Measurements from ENCODE around the gene UBE3B. TPM values are rescaled to one million over a fixed set of nuclear protein-coding genes. Genes with fewer than 3 reads are reported as not detected.

The UBE3B gene
- total RNA-seq, 1 experiment from 2014 or later: 48.6 TPM

GRCh38 chr12:109492371-109492770 lies 14.9 kb downstream of the UBE3B start:
- TF ChIP-seq CTCF (IDR thresholded peaks at IDR 0.05; ENCODE audit: unreplicated experiment): no peak
- intact Hi-C loops (cut with micrococcal nuclease; ENCODE audit: unreplicated experiment): no loop called here

GRCh38 chr12:109493090-109493489 lies 15.7 kb downstream of the UBE3B start:
- CTCF ChIA-PET: interaction anchor here (1.3 kb wide), 1 partner anchor 16 kb away, joined by 4 read pairs; the partner anchor contains the start of genes KCTD10 and UBE3B
- intact Hi-C loops (cut with micrococcal nuclease; ENCODE audit: unreplicated experiment): no loop called here
- no peak for TF ChIP-seq CTCF (IDR thresholded peaks at IDR 0.05; ENCODE audit: unreplicated experiment)
- no peak overlapping the region for H3K27ac Mint-ChIP-seq (ENCODE audit: unreplicated experiment)
- H3K4me3 Mint-ChIP-seq (ENCODE audit: low read depth, unreplicated experiment): no peak overlapping the region
- no peaks in the 10 kb centered on the region for H3K4me1 Mint-ChIP-seq (ENCODE audit: low read depth, unreplicated experiment)
- BruUV-seq (replicated peaks): no TSS peak
- no peaks in the 10 kb centered on the region for H3K9me3 Mint-ChIP-seq (ENCODE audit: low read depth, unreplicated experiment)
- DNase-seq: no peak
- H3K36me3 Mint-ChIP-seq (ENCODE audit: insufficient read depth, unreplicated experiment): no peaks in the 10 kb centered on the region
- no peaks in the 10 kb centered on the region for H3K27me3 Mint-ChIP-seq (ENCODE audit: unreplicated experiment)

More at GRCh38 chr12:109492371-109492770, 14.9 kb downstream of the UBE3B start:
- Mint-ChIP-seq H3K9me3 (ENCODE audit: low read depth, unreplicated experiment) (no peaks in the 10 kb centered on the region), H3K4me3 (ENCODE audit: low read depth, unreplicated experiment) (no peak overlapping the region), H3K4me1 (ENCODE audit: low read depth, unreplicated experiment) (no peaks in the 10 kb centered on the region), H3K27ac (ENCODE audit: unreplicated experiment) (no peak overlapping the region), H3K27me3 (ENCODE audit: unreplicated experiment) (no peaks in the 10 kb centered on the region), H3K36me3 (ENCODE audit: insufficient read depth, unreplicated experiment) (no peaks in the 10 kb centered on the region)
- BruUV-seq (replicated peaks): no TSS peak
- CTCF ChIA-PET: no interaction called here
- no peak for DNase-seq

GRCh38 chr12:109493938-109494337 lies 16.5 kb downstream of the UBE3B start:
- H3K27ac Mint-ChIP-seq (ENCODE audit: unreplicated experiment): no peak overlapping the region
- H3K36me3 Mint-ChIP-seq (ENCODE audit: insufficient read depth, unreplicated experiment): no peaks in the 10 kb centered on the region
- no peak overlapping the region for H3K4me3 Mint-ChIP-seq (ENCODE audit: low read depth, unreplicated experiment)
- DNase-seq: no peak
- BruUV-seq (replicated peaks): no TSS peak
- no peak for TF ChIP-seq CTCF (IDR thresholded peaks at IDR 0.05; ENCODE audit: unreplicated experiment)
- no peaks in the 10 kb centered on the region for H3K4me1 Mint-ChIP-seq (ENCODE audit: low read depth, unreplicated experiment)
- CTCF ChIA-PET: interaction anchor here (0.6 to 1.7 kb wide), 3 partner anchors 17 to 66 kb away, joined by 3 to 7 read pairs (median 4); partner anchors contain the start of genes KCTD10 and UBE3B
- H3K9me3 Mint-ChIP-seq (ENCODE audit: low read depth, unreplicated experiment): no peaks in the 10 kb centered on the region
- no peaks in the 10 kb centered on the region for H3K27me3 Mint-ChIP-seq (ENCODE audit: unreplicated experiment)
- intact Hi-C loops (cut with micrococcal nuclease; ENCODE audit: unreplicated experiment): no loop called here

- Mint-ChIP-seq H3K27me3 (ENCODE audit: unreplicated experiment) (no peaks in the 10 kb centered on the region), H3K9me3 (ENCODE audit: low read depth, unreplicated experiment) (no peaks in the 10 kb centered on the region), H3K4me3 (ENCODE audit: low read depth, unreplicated experiment) (no peak overlapping the region), H3K27ac (ENCODE audit: unreplicated experiment) (no peak overlapping the region), H3K4me1 (ENCODE audit: low read depth, unreplicated experiment) (no peaks in the 10 kb centered on the region), H3K36me3 (ENCODE audit: insufficient read depth, unreplicated experiment) (no peaks in the 10 kb centered on the region)
- peak; percentile 26 for DNase-seq
- no peak for TF ChIP-seq CTCF (IDR thresholded peaks at IDR 0.05; ENCODE audit: unreplicated experiment)
- intact Hi-C loops (cut with micrococcal nuclease; ENCODE audit: unreplicated experiment): no loop called here
- CTCF ChIA-PET: interaction anchor here (0.6 to 1.7 kb wide), 3 partner anchors 17 to 66 kb away, joined by 3 to 7 read pairs (median 4); partner anchors contain the start of genes KCTD10 and UBE3B
- no TSS peak for BruUV-seq (replicated peaks)
These were observed 17.0 kb downstream of the UBE3B start for GRCh38 chr12:109494348-109494881.

Measured in Calu3 (cell line).